WTC11 (cell line): ENCODE data around the gene RTP3. TPM values are rescaled to one million over a fixed set of nuclear protein-coding genes. Genes with fewer than 3 reads are reported as not detected.

Experiments used
- ATAC-seq: fragments of 200-7000 bp; cut with Tn5 transposase; 2 replicates; pipeline ENCODE4 v1.10.0; 2021; ENCODE audit warnings: mild to moderate bottlenecking, moderate library complexity
- CTCF ChIA-PET: fragments of 300-600 bp; sonication (Branson Sonifier 250); formaldehyde crosslinking; loops from one replicate; lab custom pipeline; 2021; ENCODE audit warnings: antibody characterized with exemption; lab: Charles Lee
- POLR2A ChIA-PET: fragments of 350-600 bp; sonication (Branson Sonifier 250); formaldehyde crosslinking; loops from one replicate; lab custom pipeline; 2021; ENCODE audit warnings: antibody characterized with exemption; lab: Charles Lee
- DNase-seq: peaks from one replicate; pipeline ENCODE4 v3.0.0; 2021; ENCODE audit warnings: low spot score
- H3K27ac Mint-ChIP-seq: 2 replicates; pipeline ENCODE4 v1.8.0; 2021; ENCODE audit warnings: mixed read lengths
- H3K27me3 Mint-ChIP-seq: 2 replicates; pipeline ENCODE4 v1.8.0; 2021; ENCODE audit warnings: low read depth, mild to moderate bottlenecking, moderate library complexity, mixed read lengths
- H3K36me3 Mint-ChIP-seq: 2 replicates; pipeline ENCODE4 v1.8.0; 2021; ENCODE audit warnings: mixed read lengths
- H3K4me1 Mint-ChIP-seq: 2 replicates; pipeline ENCODE4 v1.8.0; 2022; ENCODE audit warnings: mixed read lengths
- H3K4me3 Mint-ChIP-seq: 2 replicates; pipeline ENCODE4 v1.8.0; 2021; ENCODE audit warnings: mild to moderate bottlenecking, moderate library complexity, mixed read lengths
- H3K9me3 Mint-ChIP-seq: 2 replicates; pipeline ENCODE4 v1.8.0; 2021; ENCODE audit warnings: mixed read lengths
- CREB1 ChIP-seq: sonication (generic); formaldehyde crosslinking; IDR thresholded peaks from 2 replicates; pipeline ENCODE4 v1.8.0; 2023; ENCODE audit warnings: mild to moderate bottlenecking, missing genetic modification reagents
- ELF4 ChIP-seq: sonication (generic); formaldehyde crosslinking; IDR thresholded peaks from 2 replicates; pipeline ENCODE4 v1.8.1; 2022; ENCODE audit warnings: low read depth, mild to moderate bottlenecking, moderate library complexity, missing genetic modification reagents
- GTF2I ChIP-seq: fragments of 250-450 bp; sonication (Bioruptor Pico); conservative IDR thresholded peaks from 2 replicates; pipeline ENCODE4 v1.4.0; 2021; ENCODE audit warnings: mild to moderate bottlenecking
- IRF1 ChIP-seq: sonication (generic); formaldehyde crosslinking; IDR thresholded peaks from 2 replicates; pipeline ENCODE4 v1.8.0; 2023; ENCODE audit warnings: missing genetic modification reagents
- NFE2L1 ChIP-seq: sonication (generic); formaldehyde crosslinking; IDR thresholded peaks from 2 replicates; pipeline ENCODE4 v1.8.1; 2023; ENCODE audit warnings: missing genetic modification reagents
- NFYB ChIP-seq: sonication (generic); formaldehyde crosslinking; conservative IDR thresholded peaks from 2 replicates; pipeline ENCODE4 v1.8.0; 2022; ENCODE audit warnings: low read depth, missing genetic modification reagents
- NR3C1 ChIP-seq: sonication (generic); formaldehyde crosslinking; conservative IDR thresholded peaks from 2 replicates; pipeline ENCODE4 v1.8.1; 2023; ENCODE audit warnings: low read depth, mild to moderate bottlenecking, missing genetic modification reagents
- PRRX2 ChIP-seq: fragments of 250-450 bp; sonication (Bioruptor Pico); IDR thresholded peaks from 2 replicates; pipeline ENCODE4 v1.8.0; 2021; ENCODE audit warnings: mild to moderate bottlenecking
- SMAD4 ChIP-seq: sonication (generic); formaldehyde crosslinking; IDR thresholded peaks from 2 replicates; pipeline ENCODE4 v1.8.0; 2022; ENCODE audit warnings: mild to moderate bottlenecking, missing genetic modification reagents
- STAT6 ChIP-seq: sonication (generic); formaldehyde crosslinking; conservative IDR thresholded peaks from 2 replicates; pipeline ENCODE4 v1.8.1; 2023; ENCODE audit warnings: mild to moderate bottlenecking, low read depth, missing genetic modification reagents, moderate library complexity
- ZNF281 ChIP-seq: sonication (generic); formaldehyde crosslinking; IDR thresholded peaks from 2 replicates; pipeline ENCODE4 v1.8.0; 2023; ENCODE audit warnings: mild to moderate bottlenecking, missing genetic modification reagents
- ZNF317 ChIP-seq: sonication (generic); formaldehyde crosslinking; IDR thresholded peaks from 2 replicates; pipeline ENCODE4 v1.8.1; 2023; ENCODE audit warnings: low read depth, mild to moderate bottlenecking, moderate library complexity, missing genetic modification reagents, borderline replicate concordance
- ZNF425 ChIP-seq: fragments of 250-450 bp; sonication (Bioruptor Pico); conservative IDR thresholded peaks from 2 replicates; pipeline ENCODE4 v1.9.0; 2021; ENCODE audit warnings: mild to moderate bottlenecking
- ZNF671 ChIP-seq: fragments of 250-450 bp; sonication (Bioruptor Pico); IDR thresholded peaks from 2 replicates; pipeline ENCODE4 v1.8.0; 2021; ENCODE audit warnings: mild to moderate bottlenecking
- total RNA-seq: library from RNA; stranded (reverse); gene quantifications from 3 replicates; pipeline ENCODE4 v1.2.3, GENCODE V29; 2021
- TF ChIP-seq, protein P1 (sequence below): sonication (generic); formaldehyde crosslinking; IDR thresholded peaks from 2 replicates; pipeline ENCODE4 v1.8.1; 2022; ENCODE audit warnings: low read depth, missing genetic modification reagents, borderline replicate concordance
- TF ChIP-seq, protein P2 (sequence below): sonication (generic); formaldehyde crosslinking; IDR thresholded peaks from 2 replicates; pipeline ENCODE4 v1.8.1; 2023; ENCODE audit warnings: mild to moderate bottlenecking, missing genetic modification reagents

RTP3 gene
- total RNA-seq, 1 experiment from 2014 or later = not detected

DNA sequence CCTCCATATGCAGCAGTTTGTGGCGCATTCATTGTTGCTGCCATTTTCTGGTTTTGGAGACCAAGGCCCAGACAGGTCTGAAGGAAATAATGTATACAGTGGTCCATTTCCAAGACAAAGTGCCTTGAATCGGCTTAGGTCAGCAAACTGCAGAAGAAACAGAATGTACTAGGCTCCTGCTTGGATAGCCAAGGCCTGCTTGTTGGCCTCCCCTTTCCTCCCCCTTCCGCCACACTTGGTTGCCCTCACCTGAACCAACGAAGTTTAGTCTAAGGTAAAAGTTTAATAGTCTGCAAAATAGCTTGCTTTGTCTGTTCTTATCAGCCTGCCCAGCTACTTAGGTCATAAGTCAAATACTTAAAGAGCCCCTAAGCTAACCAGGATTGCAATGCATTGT is 12.0 kb upstream of the RTP3 start:
- no peaks in the 10 kb centered on the region for H3K9me3 Mint-ChIP-seq
- H3K27ac Mint-ChIP-seq = no peak overlapping the region
- ATAC-seq = no peak
- H3K4me1 Mint-ChIP-seq = peaks cover 14% of the 10 kb centered on the region
- H3K27me3 Mint-ChIP-seq = peaks cover 2% of the 10 kb centered on the region; the same call in 1 of the 2 replicates
- H3K36me3 Mint-ChIP-seq = no peaks in the 10 kb centered on the region
- POLR2A ChIA-PET = no interaction called here
- CTCF ChIA-PET = interaction anchor here (0.9 to 2.0 kb wide), 6 partner anchors 11 to 144 kb away, joined by 3 to 7 read pairs (median 5); no protein-coding TSS in a partner anchor
- H3K4me3 Mint-ChIP-seq = no peak overlapping the region
- TF ChIP-seq ZNF671 (CRISPR knock-in tag) = no peak
- TF ChIP-seq ZNF281 = no peak
- no peak for TF ChIP-seq SMAD4
- DNase-seq = no peak

DNA sequence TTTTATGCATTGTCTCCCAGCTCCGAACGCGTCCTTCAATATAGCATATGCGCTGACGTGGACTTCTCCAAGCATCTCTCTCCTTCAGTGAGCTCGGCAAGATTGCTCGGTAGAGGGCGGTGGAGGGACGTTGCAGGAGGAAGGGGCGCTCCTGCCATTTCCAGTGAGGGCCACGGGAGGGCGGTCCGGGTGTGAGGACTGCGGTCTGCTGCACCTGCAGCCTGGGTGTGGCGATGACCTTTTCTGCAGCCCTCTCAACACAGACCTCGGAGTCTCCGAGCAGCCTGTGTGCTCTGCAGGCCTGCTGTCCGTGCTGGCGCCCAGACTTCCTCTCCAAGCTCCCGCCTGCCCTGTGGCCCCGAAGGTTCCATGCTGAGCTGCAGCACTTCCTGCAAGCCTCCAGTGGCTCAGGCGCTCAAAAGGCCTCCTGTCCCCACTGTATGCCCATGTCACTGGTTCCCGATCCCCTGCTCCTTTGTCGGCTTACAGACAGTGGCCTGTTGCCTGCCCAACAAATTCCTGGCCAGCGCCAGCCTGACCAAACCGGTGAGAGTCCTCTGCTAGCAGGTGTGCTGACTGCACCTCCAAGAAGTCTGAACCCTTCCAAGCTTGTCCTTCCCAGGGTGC is 8.9 kb upstream of the RTP3 start:
- ATAC-seq = peak; percentile 98
- peak; percentile 99 for DNase-seq
- Mint-ChIP-seq H3K9me3 (peaks cover 8% of the 10 kb centered on the region), H3K4me3 (no peak overlapping the region), H3K27me3 (peaks cover 12% of the 10 kb centered on the region), H3K36me3 (peaks cover 9% of the 10 kb centered on the region), H3K4me1 (peaks cover 28% of the 10 kb centered on the region), H3K27ac (peak overlapping the region; percentile 55; the same call in 1 of the 2 replicates)
- ChIA-PET CTCF (interaction anchor here (0.5 to 4.0 kb wide), 71 partner anchors 8 to 421 kb away, joined by 3 to 99 read pairs (median 5); partner anchors contain the start of genes ALS2CL, FAM240A, LRRC2 and LTF), POLR2A (interaction anchor here (0.5 to 2.2 kb wide), 7 partner anchors 50 to 152 kb away, joined by 3 to 8 read pairs (median 4); no protein-coding TSS in a partner anchor)
- peak; percentile 89; the same call in 1 of the 2 replicates for TF ChIP-seq CREB1 (CRISPR knock-in tag)
- TF ChIP-seq GTF2I = no peak
- TF ChIP-seq NR3C1 (CRISPR knock-in tag) = no peak
- no peak for TF ChIP-seq ZNF317 (CRISPR knock-in tag)
- no peak for TF ChIP-seq ELF4
- no peak for TF ChIP-seq NFYB
- TF ChIP-seq NFE2L1 = peak; percentile 91
- TF ChIP-seq IRF1 (CRISPR knock-in tag) = no peak; the same call in 1 of the 2 replicates
- TF ChIP-seq, protein P1, sequence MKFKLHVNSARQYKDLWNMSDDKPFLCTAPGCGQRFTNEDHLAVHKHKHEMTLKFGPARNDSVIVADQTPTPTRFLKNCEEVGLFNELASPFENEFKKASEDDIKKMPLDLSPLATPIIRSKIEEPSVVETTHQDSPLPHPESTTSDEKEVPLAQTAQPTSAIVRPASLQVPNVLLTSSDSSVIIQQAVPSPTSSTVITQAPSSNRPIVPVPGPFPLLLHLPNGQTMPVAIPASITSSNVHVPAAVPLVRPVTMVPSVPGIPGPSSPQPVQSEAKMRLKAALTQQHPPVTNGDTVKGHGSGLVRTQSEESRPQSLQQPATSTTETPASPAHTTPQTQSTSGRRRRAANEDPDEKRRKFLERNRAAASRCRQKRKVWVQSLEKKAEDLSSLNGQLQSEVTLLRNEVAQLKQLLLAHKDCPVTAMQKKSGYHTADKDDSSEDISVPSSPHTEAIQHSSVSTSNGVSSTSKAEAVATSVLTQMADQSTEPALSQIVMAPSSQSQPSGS (CRISPR knock-in tag) = peak; percentile 56; the same call in 1 of the 2 replicates
- TF ChIP-seq STAT6 (CRISPR knock-in tag) = no peak
- no peak for TF ChIP-seq PRRX2 (CRISPR knock-in tag)
- no peak for TF ChIP-seq ZNF425 (CRISPR knock-in tag)
- TF ChIP-seq, protein P2, sequence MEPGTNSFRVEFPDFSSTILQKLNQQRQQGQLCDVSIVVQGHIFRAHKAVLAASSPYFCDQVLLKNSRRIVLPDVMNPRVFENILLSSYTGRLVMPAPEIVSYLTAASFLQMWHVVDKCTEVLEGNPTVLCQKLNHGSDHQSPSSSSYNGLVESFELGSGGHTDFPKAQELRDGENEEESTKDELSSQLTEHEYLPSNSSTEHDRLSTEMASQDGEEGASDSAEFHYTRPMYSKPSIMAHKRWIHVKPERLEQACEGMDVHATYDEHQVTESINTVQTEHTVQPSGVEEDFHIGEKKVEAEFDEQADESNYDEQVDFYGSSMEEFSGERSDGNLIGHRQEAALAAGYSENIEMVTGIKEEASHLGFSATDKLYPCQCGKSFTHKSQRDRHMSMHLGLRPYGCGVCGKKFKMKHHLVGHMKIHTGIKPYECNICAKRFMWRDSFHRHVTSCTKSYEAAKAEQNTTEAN (CRISPR knock-in tag) = peak; percentile 89
- TF ChIP-seq ZNF281 = 0 out of 2 replicates have a peak, but pooled peaks have one; percentile 48
